ENCODE results near the gene BEND6.

- TF ChIP-seq, protein P1, sequence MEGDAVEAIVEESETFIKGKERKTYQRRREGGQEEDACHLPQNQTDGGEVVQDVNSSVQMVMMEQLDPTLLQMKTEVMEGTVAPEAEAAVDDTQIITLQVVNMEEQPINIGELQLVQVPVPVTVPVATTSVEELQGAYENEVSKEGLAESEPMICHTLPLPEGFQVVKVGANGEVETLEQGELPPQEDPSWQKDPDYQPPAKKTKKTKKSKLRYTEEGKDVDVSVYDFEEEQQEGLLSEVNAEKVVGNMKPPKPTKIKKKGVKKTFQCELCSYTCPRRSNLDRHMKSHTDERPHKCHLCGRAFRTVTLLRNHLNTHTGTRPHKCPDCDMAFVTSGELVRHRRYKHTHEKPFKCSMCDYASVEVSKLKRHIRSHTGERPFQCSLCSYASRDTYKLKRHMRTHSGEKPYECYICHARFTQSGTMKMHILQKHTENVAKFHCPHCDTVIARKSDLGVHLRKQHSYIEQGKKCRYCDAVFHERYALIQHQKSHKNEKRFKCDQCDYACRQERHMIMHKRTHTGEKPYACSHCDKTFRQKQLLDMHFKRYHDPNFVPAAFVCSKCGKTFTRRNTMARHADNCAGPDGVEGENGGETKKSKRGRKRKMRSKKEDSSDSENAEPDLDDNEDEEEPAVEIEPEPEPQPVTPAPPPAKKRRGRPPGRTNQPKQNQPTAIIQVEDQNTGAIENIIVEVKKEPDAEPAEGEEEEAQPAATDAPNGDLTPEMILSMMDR (conservative IDR thresholded peaks at IDR 0.05; ENCODE audit: low read length) = no peak
- no peak for TF ChIP-seq EZH2phosphoT487 (IDR thresholded peaks at IDR 0.05; ENCODE audit: borderline replicate concordance, low read depth, low read length)
These were observed 120.2 kb downstream of the BEND6 start for GRCh38 chr6:57075092-57075491.

Measured in OCI-LY7 (cell line).